Measurements from ENCODE around the gene PRAC2.

The PRAC2 gene

GRCh38 chr17:48755356-48755755 lies 32.4 kb downstream of the PRAC2 start:
- no peak for DNase-seq

DNA sequence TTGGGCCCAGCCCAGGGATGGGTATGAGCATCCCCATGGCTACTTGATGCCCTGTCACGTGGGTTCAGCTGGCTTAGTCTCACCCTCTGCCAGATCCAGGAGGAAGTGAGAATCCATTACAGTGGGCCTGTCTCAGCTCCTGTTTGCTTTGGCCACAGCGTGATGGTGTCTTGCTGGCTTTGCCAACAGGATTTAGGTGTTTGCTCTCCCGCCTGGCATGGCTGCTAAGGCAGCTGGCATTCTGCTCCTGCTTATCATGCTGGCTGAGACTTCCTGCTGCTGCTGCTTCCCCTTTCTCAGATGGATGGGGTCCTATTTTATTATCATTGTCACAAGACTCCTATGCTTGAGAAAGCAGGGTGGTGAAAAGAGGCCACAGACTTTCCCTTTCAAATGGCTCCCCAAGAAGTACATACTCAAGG lies 33.9 kb downstream of the PRAC2 start:
- DNase-seq: no peak

GRCh38 chr17:48757524-48757961 lies 34.6 kb downstream of the PRAC2 start:
- no peak for DNase-seq

- DNase-seq: no peak
Measured at GRCh38 chr17:48759288-48759687, 36.3 kb downstream of the PRAC2 start.

- DNase-seq: no peak
Measured at GRCh38 chr17:48760411-48760810, 37.4 kb downstream of the PRAC2 start.

GRCh38 chr17:48761114-48761513 lies 38.1 kb downstream of the PRAC2 start:
- DNase-seq: no peak

DNA sequence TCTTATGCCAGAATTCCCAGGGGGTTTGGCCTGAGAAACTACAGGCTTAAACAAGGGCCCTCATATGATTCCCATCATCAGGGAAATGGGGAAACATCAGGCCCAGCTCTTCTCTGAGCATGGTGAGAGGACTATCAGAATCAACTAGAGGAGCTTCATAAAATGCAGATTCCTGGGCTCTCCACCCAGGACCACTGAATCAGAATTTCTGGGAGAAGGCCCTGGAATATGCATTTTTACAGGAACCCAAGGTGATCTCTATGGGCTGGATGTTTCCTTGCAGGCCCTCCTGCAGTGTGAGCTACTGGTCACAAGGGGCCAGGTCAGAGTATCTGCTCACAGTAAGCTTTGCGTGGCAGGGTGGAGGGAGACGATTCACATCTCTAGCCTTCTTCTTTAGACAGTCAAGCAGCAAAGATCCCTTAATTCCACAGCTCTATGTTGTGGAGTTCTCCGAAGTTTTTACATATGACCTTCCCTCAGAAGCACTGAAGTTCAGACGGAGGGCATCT lies 44.3 kb downstream of the PRAC2 start:
- DNase-seq: no peak

DNA sequence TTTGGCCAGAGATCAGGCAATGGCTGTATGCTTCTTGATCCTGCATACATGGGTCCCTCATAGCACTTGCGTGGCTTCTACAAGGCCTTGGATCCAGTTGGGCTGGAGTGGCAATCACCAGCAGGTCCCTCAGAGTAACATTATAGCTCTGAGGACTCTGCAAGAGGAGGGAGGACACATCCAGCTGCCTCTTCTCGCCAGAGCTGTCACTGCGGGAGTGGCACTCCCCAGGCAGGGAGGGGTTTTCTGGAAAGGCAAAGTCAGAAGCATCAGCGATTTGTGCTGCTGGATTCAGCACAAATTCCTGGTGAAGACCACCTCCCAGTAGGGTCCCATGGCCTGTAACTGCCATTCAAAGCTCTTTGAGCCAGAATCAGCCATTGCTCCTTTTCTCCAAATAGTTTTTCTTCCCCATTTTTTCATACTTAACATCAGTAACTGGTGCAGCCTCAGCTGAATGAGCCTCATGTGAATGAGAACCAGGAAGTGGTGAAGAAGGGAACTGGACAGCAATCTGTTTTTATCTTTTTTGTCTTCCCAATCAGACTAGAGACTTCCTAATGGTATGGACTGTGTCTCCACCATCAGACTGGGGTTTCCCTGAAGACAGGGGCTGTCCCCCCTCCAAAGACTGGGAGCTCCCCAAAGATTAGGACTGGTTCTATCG lies 46.2 kb downstream of the PRAC2 start:
- DNase-seq: no peak

DNA sequence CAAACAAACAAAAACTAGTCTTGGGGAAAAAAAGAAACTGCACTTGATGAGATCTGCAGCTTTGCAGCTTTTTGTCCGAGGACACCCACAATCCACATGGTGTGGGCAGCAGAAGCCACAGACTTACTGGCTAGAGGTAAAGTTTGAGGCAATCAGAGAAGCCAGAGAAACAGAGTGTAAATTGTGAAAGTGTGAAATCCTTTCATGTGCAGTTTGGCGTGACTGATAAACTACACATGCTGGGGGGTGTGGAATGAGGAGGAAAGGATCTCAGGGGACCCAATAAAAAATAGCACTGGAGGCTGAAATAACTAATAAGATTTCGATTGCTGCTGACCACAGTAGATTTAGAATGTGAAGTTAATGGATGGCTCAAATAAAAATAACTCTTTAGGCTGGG lies 48.0 kb downstream of the PRAC2 start:
- DNase-seq: no peak

DNA sequence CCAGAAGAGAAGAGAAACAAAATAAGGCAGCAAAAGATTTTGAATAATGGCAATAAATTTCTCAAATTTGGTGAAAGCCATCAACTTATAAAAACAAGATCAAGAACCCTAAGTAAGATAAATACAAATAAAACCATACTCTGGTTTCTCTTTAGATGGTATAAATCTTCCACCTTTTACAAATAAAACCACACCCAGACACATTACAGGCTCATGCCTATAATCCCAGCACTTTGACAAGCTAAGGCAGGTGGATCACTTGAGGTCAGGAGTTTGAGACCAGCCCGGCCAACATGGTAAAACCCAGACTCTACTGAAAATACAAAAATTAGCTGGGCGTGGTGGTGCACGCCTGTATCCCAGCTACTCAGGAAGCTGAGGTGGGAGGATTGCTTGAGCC lies 50.3 kb downstream of the PRAC2 start:
- DNase-seq: no peak
